Keratinocyte (primary cell): ENCODE results near the gene CSNK2A2.

Experiments
- CTCF ChIP-seq, 3 experiments: IDR thresholded peaks in 1 of 3; conservative IDR thresholded peaks in 1 of 3; optimal IDR thresholded peaks in 1 of 3; 2 replicates in 2 of 3; 3 replicates in 1 of 3; pipeline versions ENCODE3 to v1.5.1; 2011; ENCODE audit warnings: low read length in 3 of 3, mild to moderate bottlenecking in 3 of 3, moderate library complexity in 2 of 3, control low read depth in 1 of 3, inconsistent platforms in 1 of 3; ENCODE audit not compliant: insufficient read depth in 2 of 3; ENCODE audit errors: extremely low read depth in 1 of 3
- EZH2 ChIP-seq: IDR thresholded peaks from one replicate; pipeline ENCODE4 v1.6.1; 2012; ENCODE audit warnings: inconsistent platforms, mild to moderate bottlenecking, low read length, moderate library complexity

- no peak for TF ChIP-seq CTCF (optimal IDR thresholded peaks at IDR 0.05 in 1 of 3, IDR thresholded peaks at IDR 0.05 in 1 of 3, conservative IDR thresholded peaks at IDR 0.05 in 1 of 3; ENCODE audit: extremely low read depth in 1 of 3, insufficient read depth in 2 of 3, low read length in 3 of 3)
- no peak for TF ChIP-seq EZH2
Measured at GRCh38 chr16:58186176-58186944, 11.5 kb downstream of the CSNK2A2 start.
